DOHH2 (cell line): Measurements from ENCODE around the gene GNB4.

ENCODE experiments used
- H3F3A ChIP-seq: fragments of 200-600 bp; sonication (generic), shearing (Covaris generic); 2 replicates; pipeline ENCODE4 v1.6.0; 2016; ENCODE audit warnings: antibody characterized with exemption, mild to moderate bottlenecking; ENCODE audit not compliant: control insufficient read depth, insufficient read depth
- H3K27ac ChIP-seq: fragments of 200-600 bp; sonication (generic); 2 replicates; pipeline ENCODE4 v1.5.1; 2014; ENCODE audit warnings: low read depth, mild to moderate bottlenecking, low read length, moderate library complexity
- H3K27me3 ChIP-seq: fragments of 200-600 bp; sonication (generic); 2 replicates; pipeline ENCODE4 v1.6.1; 2014; ENCODE audit warnings: mild to moderate bottlenecking, low read length, mixed read lengths; ENCODE audit not compliant: control insufficient read depth
- H3K36me3 ChIP-seq: fragments of 200-600 bp; sonication (generic); 2 replicates; pipeline ENCODE4 v1.6.1; 2014; ENCODE audit warnings: mild to moderate bottlenecking, low read length, moderate library complexity, mixed read lengths; ENCODE audit not compliant: control insufficient read depth
- H3K4me1 ChIP-seq: fragments of 200-600 bp; sonication (generic); 2 replicates; pipeline ENCODE4 v1.6.1; 2014; ENCODE audit warnings: mild to moderate bottlenecking, low read length, mixed read lengths; ENCODE audit not compliant: control insufficient read depth
- H3K4me2 ChIP-seq: fragments of 200-600 bp; sonication (generic); 2 replicates; pipeline ENCODE4 v1.6.0; 2014; ENCODE audit warnings: mild to moderate bottlenecking, low read length, moderate library complexity
- H3K4me3 ChIP-seq: fragments of 200-600 bp; sonication (generic); 2 replicates; pipeline ENCODE4 v1.5.1; 2014; ENCODE audit warnings: mild to moderate bottlenecking, low read length, mixed read lengths
- H3K79me2 ChIP-seq: fragments of 200-600 bp; sonication (generic); 2 replicates; pipeline ENCODE4 v1.6.1; 2014; ENCODE audit warnings: mild to moderate bottlenecking, low read length, mixed read lengths; ENCODE audit not compliant: control insufficient read depth
- H3K9me2 ChIP-seq: fragments of 200-600 bp; sonication (generic); replicated peaks from 2 replicates; pipeline ENCODE4 v1.6.1; 2014; ENCODE audit warnings: mild to moderate bottlenecking, low read length, mixed read lengths; ENCODE audit not compliant: control insufficient read depth
- H3K9me3 ChIP-seq: fragments of 200-600 bp; sonication (generic); 2 replicates; pipeline ENCODE4 v1.6.1; 2014; ENCODE audit warnings: antibody characterized with exemption, low read length, mixed read lengths; ENCODE audit not compliant: control insufficient read depth, insufficient read depth
- H4K20me1 ChIP-seq: fragments of 200-600 bp; sonication (generic); 2 replicates; pipeline ENCODE4 v1.6.0; 2014; ENCODE audit warnings: low read depth, mild to moderate bottlenecking, antibody characterized with exemption, low read length, moderate library complexity; ENCODE audit not compliant: control insufficient read depth, insufficient read depth
- EZH2phosphoT487 ChIP-seq: fragments of 200-600 bp; sonication (generic); IDR thresholded peaks from 2 replicates; pipeline ENCODE4 v1.6.1; 2017; ENCODE audit warnings: borderline replicate concordance, mild to moderate bottlenecking, antibody characterized with exemption, low read length, moderate library complexity, mixed read lengths
- TF ChIP-seq, protein P1 (sequence below): fragments of 200-600 bp; sonication (generic); IDR thresholded peaks from one replicate; pipeline ENCODE4 v1.5.1; 2014; ENCODE audit warnings: antibody characterized with exemption, mild to moderate bottlenecking, low read depth, low read length; ENCODE audit not compliant: poor library complexity, severe bottlenecking

The GNB4 gene

DNA sequence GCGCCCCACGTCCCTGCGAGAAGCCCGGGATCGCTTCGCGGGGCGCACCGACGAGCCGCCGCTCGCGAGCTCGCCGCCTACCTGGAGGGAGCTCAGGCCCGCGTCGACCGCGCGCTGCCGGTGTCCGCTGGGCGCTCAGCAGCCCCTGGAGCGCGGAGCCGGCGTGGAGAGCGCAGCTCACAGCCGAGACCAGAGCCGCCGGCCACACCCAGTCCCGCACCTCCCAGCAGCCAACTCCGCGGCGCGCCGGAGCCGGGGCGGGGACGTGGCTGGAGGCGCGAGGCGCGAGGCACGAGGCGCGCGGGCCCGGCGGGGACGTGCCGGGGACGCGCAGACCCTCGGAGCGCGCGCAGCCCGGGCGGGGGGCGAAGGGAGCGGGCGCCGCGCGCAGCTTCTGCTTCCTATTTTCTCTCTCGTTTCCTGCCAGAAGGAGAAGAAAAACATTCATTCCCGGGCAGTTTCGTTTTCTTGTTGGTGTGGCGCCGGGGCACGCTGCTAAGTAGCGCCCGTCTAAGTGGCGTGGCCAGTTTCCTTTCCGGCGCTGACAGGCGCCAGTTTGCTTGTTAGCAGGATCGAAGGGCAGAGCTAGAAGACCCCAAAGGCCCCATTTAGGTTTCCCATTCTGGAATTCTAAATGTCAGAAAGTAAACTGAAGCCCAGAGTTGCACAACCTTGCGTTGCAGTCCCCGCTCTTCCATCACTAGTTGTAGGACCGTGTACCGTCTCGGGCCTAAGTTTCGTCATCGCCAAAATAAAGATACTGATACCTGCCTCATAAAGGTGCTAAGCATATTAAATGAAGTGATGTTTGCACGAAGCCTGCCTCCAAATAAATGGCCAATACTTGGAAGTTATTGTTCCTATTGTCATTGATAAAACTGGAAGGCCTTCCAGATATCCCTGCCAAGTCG lies at the start of gene GNB4:
Gene GNB4 (minus strand): TSS at position 206 of the 911 bp plus-strand sequence. CDS start 25,270 bp downstream, outside the sequence.
- Histone ChIP-seq H4K20me1 (no peaks in the 10 kb centered on the region; the same call in 1 of the 2 replicates), H3K27ac (peak within 1 kb of the TSS; percentile 31), H3K27me3 (peaks cover 6% of the 10 kb centered on the region; the same call in 1 of the 2 replicates), H3K36me3 (0 out of 2 replicates have a peak, but pooled peaks cover 5% of the 10 kb centered on the region), H3K9me2 (no peaks in the 10 kb centered on the region), H3F3A (peaks cover 17% of the 10 kb centered on the region; the same call in 1 of the 2 replicates), H3K9me3 (no peaks in the 10 kb centered on the region), H3K79me2 (peaks cover 43% of the 10 kb centered on the region), H3K4me2 (peak within 1 kb of the TSS; percentile 88), H3K4me1 (peaks cover 54% of the 10 kb centered on the region), H3K4me3 (peak within 1 kb of the TSS; percentile 91)
- TF ChIP-seq, protein P1, sequence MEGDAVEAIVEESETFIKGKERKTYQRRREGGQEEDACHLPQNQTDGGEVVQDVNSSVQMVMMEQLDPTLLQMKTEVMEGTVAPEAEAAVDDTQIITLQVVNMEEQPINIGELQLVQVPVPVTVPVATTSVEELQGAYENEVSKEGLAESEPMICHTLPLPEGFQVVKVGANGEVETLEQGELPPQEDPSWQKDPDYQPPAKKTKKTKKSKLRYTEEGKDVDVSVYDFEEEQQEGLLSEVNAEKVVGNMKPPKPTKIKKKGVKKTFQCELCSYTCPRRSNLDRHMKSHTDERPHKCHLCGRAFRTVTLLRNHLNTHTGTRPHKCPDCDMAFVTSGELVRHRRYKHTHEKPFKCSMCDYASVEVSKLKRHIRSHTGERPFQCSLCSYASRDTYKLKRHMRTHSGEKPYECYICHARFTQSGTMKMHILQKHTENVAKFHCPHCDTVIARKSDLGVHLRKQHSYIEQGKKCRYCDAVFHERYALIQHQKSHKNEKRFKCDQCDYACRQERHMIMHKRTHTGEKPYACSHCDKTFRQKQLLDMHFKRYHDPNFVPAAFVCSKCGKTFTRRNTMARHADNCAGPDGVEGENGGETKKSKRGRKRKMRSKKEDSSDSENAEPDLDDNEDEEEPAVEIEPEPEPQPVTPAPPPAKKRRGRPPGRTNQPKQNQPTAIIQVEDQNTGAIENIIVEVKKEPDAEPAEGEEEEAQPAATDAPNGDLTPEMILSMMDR, result no peak
- no peak for TF ChIP-seq EZH2phosphoT487

DNA sequence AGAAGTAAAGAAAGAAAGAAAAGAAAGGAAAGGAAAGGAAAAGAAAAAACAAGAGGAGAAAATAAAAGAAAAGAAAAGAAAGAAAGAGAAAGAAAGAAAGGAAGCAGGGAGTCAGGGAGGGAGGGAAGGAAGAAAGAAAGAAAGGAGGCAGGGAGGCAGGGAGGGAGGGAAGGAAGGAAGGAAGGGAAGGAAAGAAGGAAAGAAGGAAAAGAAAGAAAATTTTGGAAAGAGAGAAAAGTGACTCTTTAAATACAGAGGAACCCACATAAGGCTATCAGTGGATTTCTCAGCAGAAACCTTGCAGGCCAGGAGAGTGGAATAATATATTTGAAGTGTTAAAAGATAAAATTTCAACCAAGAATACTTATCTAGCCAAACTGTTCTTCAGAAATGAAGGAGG lies 44.2 kb upstream of the GNB4 start:
- Histone ChIP-seq H3K4me1 (no peaks in the 10 kb centered on the region), H3K27me3 (no peaks in the 10 kb centered on the region), H3K4me3 (no peak overlapping the region), H3K36me3 (no peaks in the 10 kb centered on the region), H3K4me2 (no peak overlapping the region), H3K9me2 (no peaks in the 10 kb centered on the region), H3K79me2 (no peaks in the 10 kb centered on the region), H3K27ac (no peak overlapping the region), H3K9me3 (peaks cover 14% of the 10 kb centered on the region; the same call in 1 of the 2 replicates), H3F3A (no peaks in the 10 kb centered on the region), H4K20me1 (no peaks in the 10 kb centered on the region)
- TF ChIP-seq EZH2phosphoT487, result no peak
- TF ChIP-seq, protein P1, result no peak

DNA sequence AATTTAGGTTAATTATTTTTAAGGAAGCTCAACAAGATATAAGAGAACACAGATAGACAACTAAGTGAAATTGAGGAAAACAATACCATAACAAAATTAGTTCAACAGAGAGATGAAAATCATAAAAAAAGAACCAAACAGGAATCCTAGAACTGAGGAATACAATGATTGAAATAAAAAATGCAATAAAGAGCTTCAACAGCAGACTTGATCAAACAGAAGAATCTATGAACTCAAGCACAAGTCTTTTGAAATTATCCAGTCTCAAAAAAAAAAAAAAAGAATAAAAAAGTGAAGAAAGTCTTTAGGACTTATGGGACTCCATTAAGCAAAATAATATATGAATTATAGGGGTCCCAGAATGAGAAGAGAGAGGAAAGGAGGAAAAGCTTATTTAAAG lies 42.0 kb upstream of the GNB4 start:
- Histone ChIP-seq H3K79me2 (no peaks in the 10 kb centered on the region), H3F3A (no peaks in the 10 kb centered on the region), H4K20me1 (no peaks in the 10 kb centered on the region), H3K4me1 (no peaks in the 10 kb centered on the region), H3K27ac (no peak overlapping the region), H3K36me3 (no peaks in the 10 kb centered on the region), H3K4me3 (no peak overlapping the region), H3K9me3 (peaks cover 14% of the 10 kb centered on the region; the same call in 1 of the 2 replicates), H3K9me2 (no peaks in the 10 kb centered on the region), H3K27me3 (no peaks in the 10 kb centered on the region), H3K4me2 (no peak overlapping the region)
- TF ChIP-seq EZH2phosphoT487, result no peak
- TF ChIP-seq, protein P1, result no peak
